PC-9 (cell line): Measurements from ENCODE around the gene TIGD6. TPM values are rescaled to one million over a fixed set of nuclear protein-coding genes. Genes with fewer than 3 reads are reported as not detected.

Experiments used
- Bru-seq: library from RNA; stranded (reverse); fragments of 400-500 nt; gene quantifications from one replicate; lab custom pipeline; 2021; lab: Mats Ljungman, UMichigan
- BruChase-seq, 2 experiments: library from RNA; stranded (reverse); fragments of 400-500 nt; gene quantifications; one replicate each; lab custom pipeline; 2021; lab: Mats Ljungman, UMichigan
- BruUV-seq: library from RNA; stranded (reverse); fragments of 400-500 nt; replicated peaks from 2 replicates; lab custom pipeline; 2021; lab: Mats Ljungman, UMichigan
- CTCF ChIA-PET: fragments of 300-600 bp; sonication (Branson Sonifier 250); formaldehyde crosslinking; loops from one replicate; lab custom pipeline; 2022; ENCODE audit warnings: antibody characterized with exemption; lab: Charles Lee
- POLR2A ChIA-PET: fragments of 300-600 bp; sonication (Branson Sonifier 250); formaldehyde crosslinking; loops from one replicate; lab custom pipeline; 2022; ENCODE audit warnings: antibody characterized with exemption; ENCODE audit not compliant: unreplicated experiment; lab: Charles Lee
- DNase-seq, 2 experiments: peaks; one replicate each; pipeline versions ENCODE4 v3.0.0 to v3.0.0-alpha.2; 2015 to 2022; ENCODE audit warnings: mixed read lengths in 1 of 2
- H2AFZ ChIP-seq: fragments of 200-600 bp; sonication (generic); 2 replicates; pipeline ENCODE4 v1.8.1; 2017; ENCODE audit warnings: antibody characterized with exemption
- H3F3A ChIP-seq: fragments of 200-600 bp; sonication (generic); 2 replicates; pipeline ENCODE4 v1.8.1; 2017; ENCODE audit warnings: antibody characterized with exemption, mild to moderate bottlenecking, low read depth; ENCODE audit not compliant: insufficient read depth
- H3K27ac ChIP-seq: fragments of 200-600 bp; sonication (generic); 2 replicates; pipeline ENCODE4 v1.6.1; 2016; ENCODE audit warnings: mixed run types
- H3K27me3 ChIP-seq: fragments of 200-600 bp; sonication (generic); 2 replicates; pipeline ENCODE4 v1.6.1; 2016; ENCODE audit warnings: low read depth, mixed run types; ENCODE audit not compliant: insufficient read depth
- H3K36me3 ChIP-seq: fragments of 200-600 bp; sonication (generic); 2 replicates; pipeline ENCODE4 v1.6.1; 2016; ENCODE audit warnings: low read depth, mixed run types
- H3K4me1 ChIP-seq: fragments of 200-600 bp; sonication (generic); replicated peaks from 2 replicates; pipeline ENCODE4 v1.6.1; 2016; ENCODE audit warnings: mixed run types; ENCODE audit not compliant: insufficient read depth
- H3K4me2 ChIP-seq: fragments of 200-600 bp; sonication (generic); 2 replicates; pipeline ENCODE4 v1.6.1; 2017; ENCODE audit warnings: mixed run types
- H3K4me3 ChIP-seq: fragments of 200-600 bp; sonication (generic); 2 replicates; pipeline ENCODE4 v1.6.1; 2016; ENCODE audit warnings: mixed run types
- H3K79me2 ChIP-seq: fragments of 200-600 bp; sonication (generic); 2 replicates; pipeline ENCODE4 v1.6.1; 2017; ENCODE audit warnings: low read depth, mixed run types
- H3K9me2 ChIP-seq: fragments of 200-600 bp; sonication (generic); 2 replicates; pipeline ENCODE4 v1.8.1; 2017; ENCODE audit warnings: mild to moderate bottlenecking; ENCODE audit not compliant: insufficient read depth
- H3K9me3 ChIP-seq: fragments of 200-600 bp; sonication (generic); 2 replicates; pipeline ENCODE4 v1.8.1; 2016; ENCODE audit warnings: low read depth; ENCODE audit not compliant: insufficient read depth
- H4K20me1 ChIP-seq: fragments of 200-600 bp; sonication (generic); 2 replicates; pipeline ENCODE4 v1.8.1; 2017; ENCODE audit not compliant: insufficient read depth
- CTCF ChIP-seq: fragments of 200-600 bp; sonication (generic); conservative IDR thresholded peaks from 2 replicates; pipeline ENCODE4 v1.6.1; 2017; ENCODE audit warnings: mixed run types, antibody characterized with exemption, mild to moderate bottlenecking, moderate library complexity
- EZH2 ChIP-seq: fragments of 200-600 bp; sonication (generic); IDR thresholded peaks from 2 replicates; pipeline ENCODE4 v1.8.0; 2017; ENCODE audit warnings: antibody characterized with exemption, low read depth
- intact Hi-C: fragments of 100-400 bp; cut with micrococcal nuclease; formaldehyde crosslinking; loops from one replicate; pipeline ENCODE4 v1.10.0; 2022; ENCODE audit not compliant: unreplicated experiment
- long read RNA-seq: library from polyadenylated mRNA; stranded (forward); transcript quantifications from one replicate; pipeline ENCODE4 v2.0.0, GENCODE V29; 2022
- total RNA-seq: library from RNA; stranded (reverse); gene quantifications from 2 replicates; pipeline ENCODE4 v1.2.3, GENCODE V29; 2021

Gene TIGD6
- 3.0 and 3.9 TPM in 2 replicates for total RNA-seq
- percentile 65 among the genes with signal in this experiment for Bru-seq, nascent RNA
- BruChase-seq, experiment 1, labeled RNA remaining after a 2-hour chase: percentile 52 among the genes with signal in this experiment
- BruChase-seq, experiment 2, labeled RNA remaining after a 6-hour chase: percentile 45 among the genes with signal in this experiment
- long read RNA-seq, full-length matches to known transcripts: 2 of 2 reads
- long read RNA-seq, partial matches to known transcripts: 0 of 2 reads
- long read RNA-seq, other reads (novel, unspliced or antisense): 0 of 2 reads

GRCh38 chr5:150000256-150000989, at the start of gene TIGD6, which contains the start of gene HMGXB3:
TSS of gene TIGD6 (minus strand) at chr5:150000654. CDS start at chr5:149996348, 4,306 bp downstream.
TSS of gene HMGXB3 (plus strand) at chr5:150000739. CDS start at chr5:150004853, 4,114 bp downstream.
- no peaks in the 10 kb centered on the region for H3K27me3 ChIP-seq
- no peaks in the 10 kb centered on the region for H3K9me3 ChIP-seq
- no peaks in the 10 kb centered on the region for H3K9me2 ChIP-seq
- H4K20me1 ChIP-seq: peaks cover 16% of the 10 kb centered on the region
- no TSS peak for BruUV-seq
- H3F3A ChIP-seq: peaks cover 9% of the 10 kb centered on the region
- 0 out of 2 replicates have a peak, but pooled peaks cover 4% of the 10 kb centered on the region for H3K36me3 ChIP-seq
- H2AFZ ChIP-seq: peak within 1 kb of the TSS; percentile 81
- ChIA-PET CTCF (interaction anchor here (0.9 to 1.1 kb wide), 2 partner anchors 10 to 218 kb away, joined by 3 to 4 read pairs; no protein-coding TSS in a partner anchor), POLR2A (interaction anchor here (0.5 to 0.6 kb wide), 2 partner anchors 166 to 269 kb away, joined by 3 to 4 read pairs; no protein-coding TSS in a partner anchor)
- TF ChIP-seq CTCF (no peak), EZH2 (no peak)
- H3K4me2 ChIP-seq: peak within 1 kb of the TSS; percentile 97
- peak; percentile 87 to 97 for DNase-seq
- H3K4me3 ChIP-seq: peak within 1 kb of the TSS; percentile 92
- peaks cover 48% of the 10 kb centered on the region for H3K79me2 ChIP-seq
- intact Hi-C loops: loop anchor here (1.0 to 10.0 kb wide), 5 partner anchors 22 to 434 kb away; no protein-coding TSS in a partner anchor
- peaks cover 25% of the 10 kb centered on the region for H3K4me1 ChIP-seq
- peak within 1 kb of the TSS; percentile 86 for H3K27ac ChIP-seq

- BruUV-seq: no TSS peak
- Histone ChIP-seq H3K27me3 (no peaks in the 10 kb centered on the region), H2AFZ (no peak overlapping the region), H3K36me3 (peaks cover 48% of the 10 kb centered on the region), H4K20me1 (no peaks in the 10 kb centered on the region), H3K4me3 (no peak overlapping the region), H3K27ac (no peak overlapping the region), H3K4me1 (peaks cover 12% of the 10 kb centered on the region), H3F3A (0 out of 2 replicates have a peak, but pooled peaks cover 3% of the 10 kb centered on the region), H3K4me2 (no peak overlapping the region), H3K9me2 (no peaks in the 10 kb centered on the region), H3K79me2 (no peaks in the 10 kb centered on the region), H3K9me3 (no peaks in the 10 kb centered on the region)
- no peak for DNase-seq
- ChIA-PET CTCF (no interaction called here), POLR2A (interaction anchor here (0.6 kb wide), 1 partner anchor 39 kb away, joined by 4 read pairs; no protein-coding TSS in a partner anchor)
- intact Hi-C loops: loop anchor here (10.0 kb wide), 1 partner anchor 169 kb away; no protein-coding TSS in a partner anchor
- TF ChIP-seq CTCF: no peak
- no peak for TF ChIP-seq EZH2
These were observed 45.6 kb upstream of the TIGD6 start for GRCh38 chr5:150046031-150046430.

- no TSS peak for BruUV-seq
- Histone ChIP-seq H3K4me1 (peaks cover 11% of the 10 kb centered on the region), H3K4me2 (no peak overlapping the region), H3K9me3 (no peaks in the 10 kb centered on the region), H3K27me3 (no peaks in the 10 kb centered on the region), H3F3A (0 out of 2 replicates have a peak, but pooled peaks cover 3% of the 10 kb centered on the region), H3K36me3 (peaks cover 47% of the 10 kb centered on the region), H3K79me2 (no peaks in the 10 kb centered on the region), H4K20me1 (no peaks in the 10 kb centered on the region), H3K9me2 (no peaks in the 10 kb centered on the region), H3K27ac (no peak overlapping the region), H2AFZ (no peak overlapping the region), H3K4me3 (no peak overlapping the region)
- no peak for DNase-seq
- CTCF ChIA-PET: no interaction called here
- intact Hi-C loops: loop anchor here (10.0 kb wide), 1 partner anchor 169 kb away; no protein-coding TSS in a partner anchor
- POLR2A ChIA-PET: no interaction called here
- no peak for TF ChIP-seq EZH2
- peak; percentile 48; the same call in 1 of the 2 replicates for TF ChIP-seq CTCF
These were observed 45.1 kb upstream of the TIGD6 start for GRCh38 chr5:150045549-150045948.
